Measurements from ENCODE around the gene KCNK5. TPM values are rescaled to one million over a fixed set of nuclear protein-coding genes. Genes with fewer than 3 reads are reported as not detected.

The KCNK5 gene
- total RNA-seq, 1 donor from 2014 or later, result not detected

DNA sequence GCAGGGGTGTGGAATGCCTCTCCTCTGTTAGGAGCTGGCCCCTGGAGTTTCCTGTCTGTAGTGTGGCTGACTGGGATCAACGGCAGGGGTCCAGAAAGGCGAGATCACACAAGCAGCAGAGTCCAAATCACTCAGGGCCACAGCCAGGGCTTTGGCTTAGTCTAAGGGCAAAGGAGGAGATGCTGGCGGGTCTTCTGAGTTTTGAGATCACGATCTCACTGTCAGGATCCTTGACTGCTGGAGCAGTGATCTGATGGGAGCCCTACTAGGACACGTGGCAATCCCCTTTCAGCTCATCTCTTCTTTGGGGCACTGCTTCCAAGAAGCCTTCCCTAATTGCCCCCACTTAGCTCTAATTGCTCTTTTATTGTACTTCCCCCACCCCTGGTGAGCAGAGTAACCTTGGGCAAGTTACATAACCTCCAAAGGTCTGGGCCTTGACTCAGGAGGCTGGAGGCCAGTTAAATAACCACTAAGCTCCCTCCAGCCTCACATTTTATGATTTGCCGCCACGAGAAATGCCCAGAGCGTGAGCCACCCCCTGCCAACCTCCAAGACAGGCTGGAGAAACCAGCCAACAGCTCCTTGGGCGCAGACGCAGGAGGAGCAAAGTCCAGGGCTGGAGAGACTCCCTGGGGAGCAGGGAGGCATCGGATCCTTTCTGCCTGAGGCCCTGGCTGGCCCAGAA lies 12.0 kb downstream of the KCNK5 start:
- Mint-ChIP-seq H3K4me1 (ENCODE audit: unreplicated experiment) (no peaks in the 10 kb centered on the region), H3K27ac (ENCODE audit: unreplicated experiment) (no peak overlapping the region), H3K9me3 (ENCODE audit: unreplicated experiment) (no peaks in the 10 kb centered on the region), H3K27me3 (ENCODE audit: unreplicated experiment) (peaks cover 3% of the 10 kb centered on the region), H3K36me3 (ENCODE audit: unreplicated experiment) (no peaks in the 10 kb centered on the region), H3K4me3 (ENCODE audit: unreplicated experiment) (no peak overlapping the region)
- no peak for DNase-seq (ENCODE audit: extremely low spot score, unreplicated experiment)
- TF ChIP-seq, protein P1, sequence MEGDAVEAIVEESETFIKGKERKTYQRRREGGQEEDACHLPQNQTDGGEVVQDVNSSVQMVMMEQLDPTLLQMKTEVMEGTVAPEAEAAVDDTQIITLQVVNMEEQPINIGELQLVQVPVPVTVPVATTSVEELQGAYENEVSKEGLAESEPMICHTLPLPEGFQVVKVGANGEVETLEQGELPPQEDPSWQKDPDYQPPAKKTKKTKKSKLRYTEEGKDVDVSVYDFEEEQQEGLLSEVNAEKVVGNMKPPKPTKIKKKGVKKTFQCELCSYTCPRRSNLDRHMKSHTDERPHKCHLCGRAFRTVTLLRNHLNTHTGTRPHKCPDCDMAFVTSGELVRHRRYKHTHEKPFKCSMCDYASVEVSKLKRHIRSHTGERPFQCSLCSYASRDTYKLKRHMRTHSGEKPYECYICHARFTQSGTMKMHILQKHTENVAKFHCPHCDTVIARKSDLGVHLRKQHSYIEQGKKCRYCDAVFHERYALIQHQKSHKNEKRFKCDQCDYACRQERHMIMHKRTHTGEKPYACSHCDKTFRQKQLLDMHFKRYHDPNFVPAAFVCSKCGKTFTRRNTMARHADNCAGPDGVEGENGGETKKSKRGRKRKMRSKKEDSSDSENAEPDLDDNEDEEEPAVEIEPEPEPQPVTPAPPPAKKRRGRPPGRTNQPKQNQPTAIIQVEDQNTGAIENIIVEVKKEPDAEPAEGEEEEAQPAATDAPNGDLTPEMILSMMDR (IDR thresholded peaks at IDR 0.05), result no peak

DNA sequence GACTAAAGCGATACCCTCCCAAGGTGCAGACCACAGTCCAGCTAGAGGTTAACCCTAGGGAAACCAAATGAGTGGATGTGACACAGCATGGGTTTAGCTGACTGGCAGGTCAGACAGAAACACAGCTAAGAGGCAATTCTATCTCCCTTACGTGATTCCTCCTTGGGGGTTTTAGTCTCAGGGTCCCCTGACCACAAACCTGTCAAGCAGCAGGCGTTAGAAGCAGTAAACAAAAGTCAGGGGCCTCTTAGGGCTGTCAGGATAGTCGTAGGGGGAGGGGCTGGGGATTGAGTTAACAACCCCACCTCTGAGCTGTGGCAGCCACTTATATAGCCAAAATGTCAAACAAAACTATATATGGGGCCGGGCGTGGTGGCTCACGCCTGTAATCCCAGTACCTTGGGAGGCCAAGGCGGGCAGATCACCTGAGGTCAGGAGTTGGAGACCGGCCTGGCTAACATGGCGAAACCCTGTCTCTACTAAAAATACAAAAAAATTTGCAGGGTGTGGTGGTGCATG lies 13.6 kb downstream of the KCNK5 start:
- Mint-ChIP-seq H3K9me3 (ENCODE audit: unreplicated experiment) (no peaks in the 10 kb centered on the region), H3K36me3 (ENCODE audit: unreplicated experiment) (no peaks in the 10 kb centered on the region), H3K4me1 (ENCODE audit: unreplicated experiment) (no peaks in the 10 kb centered on the region), H3K27me3 (ENCODE audit: unreplicated experiment) (peaks cover 3% of the 10 kb centered on the region), H3K4me3 (ENCODE audit: unreplicated experiment) (no peak overlapping the region), H3K27ac (ENCODE audit: unreplicated experiment) (no peak overlapping the region)
- no peak for DNase-seq (ENCODE audit: extremely low spot score, unreplicated experiment)
- TF ChIP-seq, protein P1 (IDR thresholded peaks at IDR 0.05), result no peak

DNA sequence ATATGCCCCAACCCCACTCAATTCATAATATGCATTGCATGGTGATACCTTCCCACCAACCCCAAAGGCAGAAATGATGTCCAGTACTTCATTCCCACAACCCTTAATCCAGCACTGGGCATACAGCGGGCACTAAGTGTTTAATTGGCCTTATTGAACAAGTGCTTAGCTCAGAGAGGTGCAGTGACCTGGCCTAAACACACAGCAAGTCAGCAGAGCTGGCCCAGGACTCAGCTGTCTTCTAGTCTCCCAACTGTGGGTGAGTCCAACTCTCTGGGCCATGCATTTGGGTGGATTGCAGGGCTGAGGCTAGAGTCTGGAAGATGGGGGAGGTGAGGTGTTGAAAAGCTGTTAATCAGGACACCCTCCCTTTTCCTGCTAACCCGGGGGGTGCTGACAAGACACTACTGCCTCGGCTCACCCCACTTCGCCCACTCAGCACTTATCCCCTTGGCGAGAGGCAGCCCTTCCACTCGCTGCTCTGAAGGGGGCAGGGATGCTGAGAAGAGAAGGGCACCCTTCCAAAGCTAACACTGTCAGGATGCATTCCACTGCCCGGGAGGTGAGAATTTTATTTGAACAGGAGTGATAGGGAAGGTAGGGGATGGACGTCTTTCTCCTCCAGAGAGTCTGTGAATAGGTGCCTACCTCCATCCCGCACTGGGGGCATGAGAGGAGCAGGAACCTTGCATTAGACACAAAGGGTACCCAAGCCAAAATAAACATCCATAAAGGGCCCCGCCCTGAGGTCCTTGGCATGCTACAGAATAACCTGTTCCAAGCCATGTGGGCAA lies 14.2 kb downstream of the KCNK5 start:
- Mint-ChIP-seq H3K4me3 (ENCODE audit: unreplicated experiment) (no peak overlapping the region), H3K36me3 (ENCODE audit: unreplicated experiment) (no peaks in the 10 kb centered on the region), H3K9me3 (ENCODE audit: unreplicated experiment) (no peaks in the 10 kb centered on the region), H3K4me1 (ENCODE audit: unreplicated experiment) (no peaks in the 10 kb centered on the region), H3K27ac (ENCODE audit: unreplicated experiment) (no peak overlapping the region), H3K27me3 (ENCODE audit: unreplicated experiment) (peaks cover 3% of the 10 kb centered on the region)
- TF ChIP-seq, protein P1 (IDR thresholded peaks at IDR 0.05), result no peak
- no peak for DNase-seq (ENCODE audit: extremely low spot score, unreplicated experiment)

DNA sequence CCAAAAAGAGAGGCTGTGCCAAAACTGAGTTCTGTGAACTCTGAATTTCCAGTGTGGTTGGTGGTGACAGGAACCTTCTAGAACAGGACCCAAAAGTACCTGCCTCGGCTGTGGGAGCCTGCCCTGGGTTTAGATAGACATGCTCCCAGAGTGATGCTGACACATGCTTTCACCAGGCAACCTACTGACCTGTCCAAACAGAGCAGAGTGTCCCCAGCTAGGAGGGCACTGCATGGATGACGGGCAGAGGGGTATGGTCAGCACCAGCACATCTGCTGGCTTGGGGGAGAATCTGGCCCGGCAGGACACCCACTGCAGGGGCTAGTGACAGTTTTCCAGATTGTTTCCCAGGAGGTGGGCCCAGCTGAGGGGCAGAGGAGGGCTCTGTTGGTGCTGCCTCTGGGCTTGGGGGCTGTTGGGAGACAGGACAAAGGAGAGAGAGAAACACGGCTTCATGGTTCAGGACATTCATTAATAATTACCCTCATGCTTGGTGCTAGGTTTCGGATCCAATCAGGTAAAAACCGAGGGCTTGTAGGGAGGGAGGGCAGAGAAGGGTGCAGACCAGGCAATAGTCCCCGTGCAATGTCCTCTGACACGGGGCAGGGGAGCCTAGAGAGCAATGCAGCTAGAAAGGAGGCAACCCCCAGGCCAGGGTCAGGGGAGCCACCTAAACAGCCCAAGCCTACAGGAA lies 15.0 kb downstream of the KCNK5 start:
- no peaks in the 10 kb centered on the region for H3K36me3 Mint-ChIP-seq (ENCODE audit: unreplicated experiment)
- H3K27me3 Mint-ChIP-seq (ENCODE audit: unreplicated experiment), result peaks cover 3% of the 10 kb centered on the region
- TF ChIP-seq, protein P1 (IDR thresholded peaks at IDR 0.05), result no peak
- DNase-seq (ENCODE audit: extremely low spot score, unreplicated experiment), result no peak
- no peak overlapping the region for H3K4me3 Mint-ChIP-seq (ENCODE audit: unreplicated experiment)
- no peaks in the 10 kb centered on the region for H3K9me3 Mint-ChIP-seq (ENCODE audit: unreplicated experiment)
- H3K4me1 Mint-ChIP-seq (ENCODE audit: unreplicated experiment), result no peaks in the 10 kb centered on the region
- no peak overlapping the region for H3K27ac Mint-ChIP-seq (ENCODE audit: unreplicated experiment)

All from osteocyte (in vitro differentiated cells).